CD4-positive, alpha-beta memory T cell (primary cell): ENCODE data around the gene CCDC54. TPM values are rescaled to one million over a fixed set of nuclear protein-coding genes. Genes with fewer than 3 reads are reported as not detected.

Experiments
- CTCF ChIA-PET: fragments of 350-600 bp; sonication (Branson Sonifier 250); formaldehyde crosslinking; loops from one replicate; lab custom pipeline; 2021; ENCODE audit warnings: inconsistent platforms; ENCODE audit not compliant: partially characterized antibody; lab: Charles Lee
- POLR2A ChIA-PET: fragments of 350-600 bp; sonication (Branson Sonifier 250); formaldehyde crosslinking; loops from one replicate; lab custom pipeline; 2021; ENCODE audit not compliant: partially characterized antibody; lab: Charles Lee
- DNase-seq, 5 donors: peaks; one replicate each; pipeline versions ENCODE4 v3.0.0 to v3.0.0-alpha.2; 2020 to 2022; ENCODE audit warnings: mixed read lengths in 1 of 5
- H3K27ac ChIP-seq: one replicate; pipeline ENCODE4 v1.7.0; 2013; ENCODE audit warnings: low read depth, low read length
- H3K27me3 ChIP-seq: 2 replicates; pipeline ENCODE4 v1.7.0; 2013; ENCODE audit warnings: mild to moderate bottlenecking, low read length, moderate library complexity; ENCODE audit not compliant: insufficient read depth
- H3K36me3 ChIP-seq: 2 replicates; pipeline ENCODE4 v1.7.0; 2013; ENCODE audit warnings: mild to moderate bottlenecking, low read length, moderate library complexity; ENCODE audit not compliant: insufficient read depth
- H3K4me1 ChIP-seq: 2 replicates; pipeline ENCODE4 v1.7.0; 2013; ENCODE audit warnings: mild to moderate bottlenecking, low read length, moderate library complexity; ENCODE audit not compliant: insufficient read depth
- H3K4me3 ChIP-seq, 2 donors: one replicate each; pipeline ENCODE4 v1.7.0; 2013; ENCODE audit warnings: low read length in 2 of 2, mild to moderate bottlenecking in 1 of 2
- H3K9me3 ChIP-seq, 2 donors: one replicate each; pipeline ENCODE4 v1.7.0; 2013; ENCODE audit warnings: low read length in 2 of 2, control low read depth in 1 of 2; ENCODE audit not compliant: control insufficient read depth in 1 of 2
- H3K27ac Mint-ChIP-seq, 7 donors: one replicate each; pipeline ENCODE4 v1.8.0; 2020 to 2021; ENCODE audit warnings: mixed read lengths in 7 of 7, mild to moderate bottlenecking in 6 of 7, inconsistent platforms in 3 of 7, moderate library complexity in 3 of 7
- H3K27me3 Mint-ChIP-seq, 2 donors: one replicate each; pipeline ENCODE4 v1.8.0; 2020 to 2021; ENCODE audit warnings: mixed read lengths in 2 of 2
- H3K36me3 Mint-ChIP-seq, 2 donors: one replicate each; pipeline ENCODE4 v1.8.0; 2020 to 2021; ENCODE audit warnings: mixed read lengths in 2 of 2, inconsistent platforms in 1 of 2, mild to moderate bottlenecking in 1 of 2
- H3K4me1 Mint-ChIP-seq, 4 donors: one replicate each; pipeline ENCODE4 v1.8.0; 2020 to 2021; ENCODE audit warnings: mixed read lengths in 4 of 4, mild to moderate bottlenecking in 1 of 4
- H3K4me3 Mint-ChIP-seq, 8 donors: one replicate each; pipeline ENCODE4 v1.8.0; 2020 to 2021; ENCODE audit warnings: mixed read lengths in 8 of 8, mild to moderate bottlenecking in 7 of 8, moderate library complexity in 6 of 8, inconsistent platforms in 3 of 8
- H3K9me3 Mint-ChIP-seq, 8 donors: one replicate each; pipeline ENCODE4 v1.8.0; 2020 to 2021; ENCODE audit warnings: mixed read lengths in 8 of 8, mild to moderate bottlenecking in 5 of 8, inconsistent platforms in 3 of 8, moderate library complexity in 1 of 8
- intact Hi-C: fragments of 100-400 bp; cut with micrococcal nuclease; formaldehyde crosslinking; loops from one replicate; pipeline ENCODE4 v1.15.1; 2023
- polyA plus RNA-seq, 2 donors: library from polyadenylated mRNA; unstranded; fragments of 300-500 nt; fragmentation: Illumina TruSeq; gene quantifications; one replicate each; pipeline ENCODE4 v1.2.3, GENCODE V29; 2021
- total RNA-seq, 2 experiments: library from RNA; stranded (reverse); gene quantifications; one replicate each; pipeline ENCODE4 v1.2.3, GENCODE V29; 2021

CCDC54 gene
- total and polyA plus RNA-seq, 4 experiments from 2014 or later, result 0.18 TPM; not detected in 3

GRCh38 chr3:107347751-107348150 lies 29.5 kb upstream of the CCDC54 start:
- no peaks in the 10 kb centered on the region for H3K9me3 ChIP-seq
- Mint-ChIP-seq H3K27ac (no peak overlapping the region), H3K27me3 (no peaks in the 10 kb centered on the region), H3K36me3 (no peaks in the 10 kb centered on the region), H3K4me1 (peaks cover 0 to 2% (median 0%) of the 10 kb centered on the region in 4 donors), H3K4me3 (no peak overlapping the region), H3K9me3 (peaks cover 0 to 2% (median 0%) of the 10 kb centered on the region in 8 donors)
- no peaks in the 10 kb centered on the region for H3K27me3 ChIP-seq
- ChIA-PET CTCF (no interaction called here), POLR2A (no interaction called here)
- H3K4me1 ChIP-seq, result no peaks in the 10 kb centered on the region
- intact Hi-C loops, result no loop called here
- H3K36me3 ChIP-seq, result no peaks in the 10 kb centered on the region
- H3K4me3 ChIP-seq, result no peak overlapping the region
- H3K27ac ChIP-seq, result no peak overlapping the region
- no peak for DNase-seq

- Histone ChIP-seq H3K9me3 (no peaks in the 10 kb centered on the region), H3K4me1 (no peaks in the 10 kb centered on the region), H3K36me3 (no peaks in the 10 kb centered on the region), H3K27ac (no peak overlapping the region), H3K4me3 (no peak overlapping the region), H3K27me3 (no peaks in the 10 kb centered on the region)
- DNase-seq, result no peak
- Mint-ChIP-seq H3K27ac (no peak overlapping the region), H3K9me3 (peaks cover 0 to 3% (median 0%) of the 10 kb centered on the region in 8 donors), H3K36me3 (no peaks in the 10 kb centered on the region), H3K4me3 (no peak overlapping the region), H3K27me3 (peaks cover 2 to 6% of the 10 kb centered on the region in 2 donors), H3K4me1 (no peaks in the 10 kb centered on the region)
- ChIA-PET CTCF (no interaction called here), POLR2A (interaction anchor here (0.6 kb wide), 1 partner anchor 52 kb away, joined by 3 read pairs; no protein-coding TSS in a partner anchor)
- intact Hi-C loops, result no loop called here
These were observed 20.5 kb upstream of the CCDC54 start for GRCh38 chr3:107356706-107357105.

GRCh38 chr3:107361633-107362032 lies 15.6 kb upstream of the CCDC54 start:
- no peak for DNase-seq
- H3K4me1 Mint-ChIP-seq, result peaks cover 0 to 2% (median 0%) of the 10 kb centered on the region in 4 donors
- Histone ChIP-seq H3K4me1 (no peaks in the 10 kb centered on the region), H3K4me3 (no peak overlapping the region), H3K27me3 (no peaks in the 10 kb centered on the region), H3K36me3 (no peaks in the 10 kb centered on the region), H3K9me3 (no peaks in the 10 kb centered on the region), H3K27ac (no peak overlapping the region)
- H3K27ac Mint-ChIP-seq, result no peak overlapping the region
- POLR2A ChIA-PET, result no interaction called here
- peaks cover 2 to 9% of the 10 kb centered on the region in 2 donors for H3K27me3 Mint-ChIP-seq
- H3K9me3 Mint-ChIP-seq, result peaks cover 0 to 4% (median 0%) of the 10 kb centered on the region in 8 donors
- no peaks in the 10 kb centered on the region for H3K36me3 Mint-ChIP-seq
- no peak overlapping the region for H3K4me3 Mint-ChIP-seq
- CTCF ChIA-PET, result no interaction called here
- intact Hi-C loops, result no loop called here

DNA sequence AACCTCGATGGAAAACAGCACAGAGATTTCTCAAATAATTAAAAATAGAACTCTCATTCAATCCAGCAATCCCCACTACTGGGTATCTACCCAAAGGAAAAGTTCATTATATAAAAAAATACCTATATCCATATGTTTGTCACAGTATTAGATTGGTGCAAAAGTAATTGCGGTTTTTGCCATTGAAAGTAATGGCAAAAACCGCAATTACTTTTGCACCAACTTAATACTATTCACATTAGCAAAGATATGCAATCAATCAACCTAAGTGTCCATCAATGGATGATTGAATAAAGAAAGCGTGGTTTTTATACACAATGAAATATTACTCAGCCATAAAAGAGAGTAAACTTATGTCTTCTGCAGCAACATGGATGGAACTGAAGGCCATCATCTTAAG lies 12.2 kb upstream of the CCDC54 start:
- POLR2A ChIA-PET, result no interaction called here
- peaks cover 0 to 4% (median 0%) of the 10 kb centered on the region in 8 donors for H3K9me3 Mint-ChIP-seq

GRCh38 chr3:107366766-107367165 lies 10.5 kb upstream of the CCDC54 start:
- Histone ChIP-seq H3K36me3 (no peaks in the 10 kb centered on the region), H3K27ac (no peak overlapping the region), H3K27me3 (no peaks in the 10 kb centered on the region), H3K4me1 (no peaks in the 10 kb centered on the region), H3K9me3 (no peaks in the 10 kb centered on the region), H3K4me3 (no peak overlapping the region)
- H3K27me3 Mint-ChIP-seq, result peaks cover 2 to 12% of the 10 kb centered on the region in 2 donors
- CTCF ChIA-PET, result no interaction called here
- DNase-seq, result no peak
- no peak overlapping the region for H3K4me3 Mint-ChIP-seq
- H3K36me3 Mint-ChIP-seq, result no peaks in the 10 kb centered on the region
- peaks cover 0 to 6% (median under 1%) of the 10 kb centered on the region in 4 donors for H3K4me1 Mint-ChIP-seq
- H3K9me3 Mint-ChIP-seq, result peaks cover 0 to 4% (median 0%) of the 10 kb centered on the region in 8 donors
- POLR2A ChIA-PET, result no interaction called here
- H3K27ac Mint-ChIP-seq, result no peak overlapping the region
- intact Hi-C loops, result no loop called here

More for the DNA sequence above, 12.2 kb upstream of the CCDC54 start:
- H3K27ac Mint-ChIP-seq, result no peak overlapping the region
- CTCF ChIA-PET, result no interaction called here
- Histone ChIP-seq H3K36me3 (no peaks in the 10 kb centered on the region), H3K27ac (no peak overlapping the region), H3K9me3 (no peaks in the 10 kb centered on the region), H3K4me3 (no peak overlapping the region), H3K4me1 (no peaks in the 10 kb centered on the region), H3K27me3 (no peaks in the 10 kb centered on the region)
- intact Hi-C loops, result no loop called here
- DNase-seq, result no peak
- H3K27me3 Mint-ChIP-seq, result peaks cover 4 to 11% of the 10 kb centered on the region in 2 donors
- no peaks in the 10 kb centered on the region for H3K36me3 Mint-ChIP-seq
- peaks cover 0 to 6% (median under 1%) of the 10 kb centered on the region in 4 donors for H3K4me1 Mint-ChIP-seq
- H3K4me3 Mint-ChIP-seq, result no peak overlapping the region

DNA sequence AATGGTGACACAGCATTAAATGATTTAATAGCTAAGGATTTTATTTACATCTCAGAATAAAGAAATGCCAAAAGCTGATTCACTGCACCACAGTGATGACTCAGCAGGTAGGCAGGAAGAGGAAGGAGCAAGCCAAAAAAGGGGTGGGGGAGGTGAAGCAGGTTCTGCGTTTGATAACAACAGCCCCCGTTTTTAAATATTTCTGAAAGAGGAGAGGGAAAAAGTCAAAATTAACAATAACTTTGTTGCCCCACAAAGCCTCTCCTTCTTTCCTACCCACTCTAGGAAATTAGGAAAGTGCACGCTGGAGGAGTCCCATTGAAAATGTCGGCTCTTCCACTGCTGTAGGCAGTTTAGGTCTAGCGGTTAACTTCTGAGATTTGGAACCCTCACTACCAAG lies 9.9 kb upstream of the CCDC54 start:
- H3K4me1 Mint-ChIP-seq, result peaks cover 0 to 6% (median under 1%) of the 10 kb centered on the region in 4 donors
- no peaks in the 10 kb centered on the region for H3K36me3 Mint-ChIP-seq
- no peak overlapping the region for H3K4me3 Mint-ChIP-seq
- H3K36me3 ChIP-seq, result no peaks in the 10 kb centered on the region
- H3K27ac ChIP-seq, result no peak overlapping the region
- no peaks in the 10 kb centered on the region for H3K9me3 ChIP-seq
- peaks cover 0 to 4% (median 0%) of the 10 kb centered on the region in 8 donors for H3K9me3 Mint-ChIP-seq
- ChIA-PET POLR2A (no interaction called here), CTCF (no interaction called here)
- peak in 2 of 5 donors; percentile 2 to 9 for DNase-seq
- H3K27ac Mint-ChIP-seq, result no peak overlapping the region
- no peaks in the 10 kb centered on the region for H3K27me3 ChIP-seq
- no peaks in the 10 kb centered on the region for H3K4me1 ChIP-seq
- no peak overlapping the region for H3K4me3 ChIP-seq
- intact Hi-C loops, result no loop called here
- H3K27me3 Mint-ChIP-seq, result peaks cover 2 to 13% of the 10 kb centered on the region in 2 donors

- H3K9me3 Mint-ChIP-seq, result peaks cover 0 to 4% (median 0%) of the 10 kb centered on the region in 8 donors
- H3K36me3 Mint-ChIP-seq, result no peaks in the 10 kb centered on the region
- no peak overlapping the region for H3K27ac Mint-ChIP-seq
- ChIA-PET POLR2A (no interaction called here), CTCF (no interaction called here)
- H3K4me1 Mint-ChIP-seq, result peaks cover 0 to 6% (median under 1%) of the 10 kb centered on the region in 4 donors
- no peak overlapping the region for H3K4me3 Mint-ChIP-seq
- H3K27ac ChIP-seq, result no peak overlapping the region
- H3K27me3 Mint-ChIP-seq, result peaks cover 2 to 16% of the 10 kb centered on the region in 2 donors
- no peak for DNase-seq
- H3K27me3 ChIP-seq, result no peaks in the 10 kb centered on the region
- no peaks in the 10 kb centered on the region for H3K4me1 ChIP-seq
- intact Hi-C loops, result no loop called here
- H3K36me3 ChIP-seq, result no peaks in the 10 kb centered on the region
- no peak overlapping the region for H3K4me3 ChIP-seq
- H3K9me3 ChIP-seq, result no peaks in the 10 kb centered on the region
These were observed 8.4 kb upstream of the CCDC54 start for GRCh38 chr3:107368654-107369398.
